HG03280 (cell line): ENCODE results near the gene EEF2K.
"Not testable (repeated sequence)": the region's sequence is repeated elsewhere in the genome, so short reads cannot be mapped to it uniquely, and the experiment has no call there.

Experiments used
- ATAC-seq: cut with Tn5 transposase; IDR thresholded peaks from one replicate; pipeline ENCODE4 v1.9.1; 2021; ENCODE audit warnings: mild to moderate bottlenecking, moderate library complexity; ENCODE audit not compliant: unreplicated experiment

Gene EEF2K

DNA sequence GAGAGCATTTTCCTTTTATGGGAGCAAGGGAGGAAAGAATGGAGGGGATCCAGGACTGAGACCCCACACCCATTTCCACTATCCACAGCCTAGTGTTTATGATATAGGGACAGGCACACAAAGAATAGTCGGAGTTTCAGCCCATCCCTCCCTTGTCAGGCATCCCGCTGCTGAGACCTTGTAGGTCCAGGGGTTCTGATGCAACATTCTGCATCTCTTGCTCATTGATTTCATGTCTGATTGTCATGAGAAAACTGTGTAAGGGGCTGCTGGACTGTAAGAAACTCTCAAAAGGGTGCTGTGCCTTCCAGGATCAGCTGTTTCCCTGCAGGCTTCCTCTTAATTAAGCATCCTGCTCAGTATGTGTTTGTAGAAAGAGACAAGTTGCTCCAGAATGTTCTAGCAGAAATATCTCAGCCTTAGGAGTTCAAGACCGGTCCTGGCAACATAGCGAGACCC, 85.8 kb downstream of the EEF2K start:
- no peak for ATAC-seq

DNA sequence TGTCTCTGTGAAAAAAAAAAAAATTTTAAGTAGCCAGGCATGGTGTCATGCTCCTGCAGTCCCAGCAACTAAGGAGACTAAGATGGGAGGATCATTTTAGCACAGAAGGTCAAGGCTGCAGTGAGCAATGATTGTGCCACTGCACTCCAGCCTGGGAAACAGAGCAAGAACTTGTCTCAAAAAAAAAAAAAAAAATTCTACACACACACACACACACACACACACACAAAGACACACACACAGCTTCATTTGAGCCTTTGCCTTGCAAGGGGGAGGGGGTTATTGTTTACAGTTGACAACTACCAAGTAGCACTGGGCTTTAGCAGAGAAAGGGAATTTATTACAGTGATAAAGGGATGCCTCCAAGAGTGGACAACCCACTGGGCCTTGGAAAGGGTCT, 86.2 kb downstream of the EEF2K start:
- ATAC-seq, result no peak

DNA sequence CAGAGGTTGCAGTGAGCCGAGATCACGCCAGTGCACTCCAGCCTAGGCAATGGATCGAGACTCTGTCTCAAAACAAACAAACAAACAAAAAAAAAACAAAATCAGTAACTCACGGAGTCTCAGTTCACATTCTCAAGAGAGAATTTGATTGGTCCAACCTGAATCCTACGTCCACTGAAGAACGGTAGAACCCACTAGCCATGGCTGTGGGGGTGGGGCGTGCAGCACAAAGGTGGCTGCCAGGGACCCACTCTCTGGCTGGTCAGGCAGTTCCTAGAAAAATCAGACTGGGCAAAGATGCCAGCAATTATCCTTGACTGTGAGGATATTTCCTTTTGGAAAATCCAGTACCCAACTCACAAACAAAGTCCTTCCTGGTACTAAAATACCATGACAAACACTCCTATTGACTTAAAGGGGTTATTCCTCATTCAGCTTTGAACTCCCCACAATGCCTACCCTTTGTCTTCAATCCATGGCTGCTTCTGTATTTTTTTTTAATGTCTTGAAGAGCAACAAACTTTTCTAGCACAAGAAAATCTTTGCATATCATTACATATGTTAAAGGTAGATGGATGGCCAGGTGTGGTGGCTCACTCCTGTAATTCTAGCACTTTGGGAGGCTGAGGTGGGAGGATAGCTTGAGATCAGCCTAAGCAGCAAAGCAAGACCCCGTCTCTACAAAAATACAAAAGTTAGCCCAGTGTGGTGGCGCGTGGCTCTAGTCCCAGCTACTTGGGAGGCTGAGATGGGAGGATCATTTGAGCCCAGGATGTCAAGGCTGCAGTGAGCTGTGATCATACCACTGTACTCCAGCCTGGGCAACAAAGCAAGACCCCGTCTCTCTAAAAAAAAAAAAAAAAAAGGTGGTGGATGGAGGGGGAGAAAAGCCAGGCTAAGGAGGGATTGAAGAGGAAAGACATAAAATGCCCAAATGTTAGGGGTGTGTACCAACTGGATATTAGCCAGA, 87.3 kb downstream of the EEF2K start:
- ATAC-seq, result no peak

DNA sequence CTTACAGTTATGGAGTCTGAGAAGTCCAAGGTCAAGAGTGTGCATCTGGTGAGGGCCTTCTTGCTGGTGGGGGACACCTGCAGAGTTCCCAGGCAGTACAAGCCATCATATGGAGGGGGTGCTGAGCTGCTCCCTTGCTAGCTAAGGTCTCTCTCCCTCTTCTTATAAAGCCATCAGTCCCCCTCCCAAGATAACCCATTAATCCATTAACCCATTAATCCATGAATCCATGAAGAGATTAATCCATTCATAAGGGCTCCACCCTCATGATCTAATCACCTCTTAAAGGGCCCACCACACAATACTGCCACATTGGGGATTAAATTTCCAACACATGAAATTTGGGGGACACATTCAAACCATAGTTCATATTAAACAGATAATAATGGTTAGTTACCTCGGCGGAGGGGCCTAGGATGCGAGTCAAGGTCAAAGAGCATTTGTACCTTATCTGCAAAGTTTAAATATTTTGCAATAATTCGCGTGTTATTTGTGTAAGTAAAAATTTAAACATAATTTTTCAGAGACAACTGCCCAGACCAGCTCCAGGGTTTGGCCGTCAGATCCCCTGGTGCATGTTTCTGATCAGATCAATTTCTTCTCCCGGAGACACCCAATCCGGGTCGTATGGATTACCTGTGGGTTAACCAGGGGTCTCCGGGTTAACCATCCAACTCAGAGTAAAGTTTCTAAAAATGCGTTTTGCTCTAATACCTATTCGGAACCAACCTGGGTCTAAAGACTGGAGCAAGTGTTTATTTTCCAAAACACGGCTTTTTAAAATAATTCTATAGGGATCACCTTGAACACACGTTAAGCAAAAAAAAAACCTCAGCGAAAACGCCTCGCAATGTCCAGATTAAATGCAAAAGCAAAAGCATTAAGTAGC, 90.4 kb downstream of the EEF2K start:
- no peak for ATAC-seq

DNA sequence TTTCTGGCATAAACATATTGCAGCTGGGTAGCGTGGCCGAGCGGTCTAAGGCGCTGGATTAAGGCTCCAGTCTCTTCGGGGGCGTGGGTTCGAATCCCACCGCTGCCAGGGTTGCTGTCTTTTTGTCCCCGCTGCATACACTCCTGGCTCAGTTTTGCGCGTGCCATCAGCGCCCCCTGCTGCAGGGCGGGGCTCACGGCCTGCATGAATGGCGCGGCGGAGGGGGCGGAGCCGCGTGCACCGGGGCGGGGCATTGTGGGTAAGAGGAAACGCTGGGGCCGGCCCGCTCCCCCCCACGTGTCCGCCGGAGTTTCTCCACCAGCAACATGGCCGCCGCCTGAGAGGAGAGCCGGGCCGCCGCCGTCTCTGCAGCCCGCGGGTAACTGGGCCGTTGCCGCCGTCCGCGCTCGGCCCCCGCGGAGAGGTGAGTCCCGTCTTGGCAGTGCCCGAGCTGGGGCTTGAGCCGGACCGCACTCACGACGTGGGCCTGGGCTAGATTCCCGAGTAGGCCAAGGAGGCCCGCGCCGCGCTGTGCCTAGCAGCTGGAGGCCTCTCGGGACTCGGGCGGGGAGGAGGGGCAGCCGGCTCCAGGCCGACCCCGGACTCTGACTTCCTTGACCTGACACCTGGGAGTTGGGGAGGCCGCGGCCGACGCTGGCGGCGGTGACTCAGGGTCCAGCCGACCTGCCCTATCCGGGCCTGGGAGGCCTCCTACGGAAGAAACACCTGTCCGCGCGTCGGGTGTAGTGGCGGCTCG, 91.2 kb downstream of the EEF2K start, which contains the start of gene POLR3E:
Gene POLR3E (plus strand): TSS at position 296 of the 757 bp plus-strand sequence. CDS start 5,560 bp downstream, outside the sequence.
- peak; percentile 87 for ATAC-seq

DNA sequence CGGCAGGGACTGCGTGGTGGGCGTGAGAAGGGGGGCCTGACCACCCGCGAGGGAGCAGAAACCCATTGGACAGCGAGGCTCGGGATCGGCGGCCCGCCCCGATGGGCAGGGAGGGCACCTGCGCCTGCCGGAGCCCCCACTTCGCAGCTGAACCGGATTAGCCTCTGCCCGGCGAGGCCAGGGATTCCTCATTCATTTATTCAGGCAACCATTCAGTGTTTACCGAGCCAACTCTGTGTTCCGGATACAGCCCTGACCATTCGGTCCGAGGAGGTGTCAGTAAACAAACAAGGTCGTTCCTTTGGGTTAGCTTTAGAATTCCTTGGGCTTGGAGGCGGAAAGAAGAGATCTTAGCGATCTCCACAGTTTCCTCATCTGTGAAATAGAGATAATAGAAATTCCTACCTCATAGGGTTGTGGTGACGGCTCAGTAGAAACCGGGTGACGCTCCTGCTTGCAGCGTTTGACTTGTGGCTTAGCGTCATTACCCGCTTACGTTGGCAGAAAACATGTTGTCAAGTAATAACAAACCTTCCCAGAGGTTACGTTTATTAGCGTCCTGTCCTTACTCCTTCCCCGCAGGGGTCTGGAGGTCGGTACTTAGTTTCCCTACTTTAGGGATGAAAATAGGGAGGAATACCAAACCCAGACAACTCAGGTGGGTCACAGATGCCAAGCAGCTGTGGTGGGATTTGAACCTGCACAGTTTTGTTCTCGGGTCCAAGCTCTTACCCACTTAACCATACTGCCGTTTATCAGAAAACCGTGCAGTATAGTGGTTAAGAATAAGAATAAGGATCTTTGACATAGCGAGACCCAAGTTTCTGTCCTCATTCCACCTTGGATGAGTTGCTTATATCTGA, 92.0 kb downstream of the EEF2K start:
- peak; percentile 37 for ATAC-seq

DNA sequence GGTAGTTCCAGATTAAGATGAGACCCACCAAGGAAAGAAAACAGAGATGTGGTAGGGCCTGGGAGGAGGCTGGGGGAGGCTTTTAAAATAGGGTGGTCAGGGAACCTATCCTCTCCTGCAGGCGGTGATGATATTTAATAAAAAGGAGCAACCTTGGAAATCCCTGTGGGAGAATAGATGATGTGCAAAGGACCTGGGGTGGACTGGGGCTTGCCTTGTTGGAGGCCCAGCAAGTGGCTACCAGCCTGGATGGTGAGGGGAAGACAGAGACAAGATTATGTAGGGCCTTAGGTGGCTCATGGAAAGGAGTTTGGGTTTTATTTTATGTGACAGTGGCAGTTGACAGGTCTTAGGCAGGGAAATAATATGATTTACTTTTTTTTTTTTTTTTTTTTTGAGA, 93.0 kb downstream of the EEF2K start:
- no peak for ATAC-seq

DNA sequence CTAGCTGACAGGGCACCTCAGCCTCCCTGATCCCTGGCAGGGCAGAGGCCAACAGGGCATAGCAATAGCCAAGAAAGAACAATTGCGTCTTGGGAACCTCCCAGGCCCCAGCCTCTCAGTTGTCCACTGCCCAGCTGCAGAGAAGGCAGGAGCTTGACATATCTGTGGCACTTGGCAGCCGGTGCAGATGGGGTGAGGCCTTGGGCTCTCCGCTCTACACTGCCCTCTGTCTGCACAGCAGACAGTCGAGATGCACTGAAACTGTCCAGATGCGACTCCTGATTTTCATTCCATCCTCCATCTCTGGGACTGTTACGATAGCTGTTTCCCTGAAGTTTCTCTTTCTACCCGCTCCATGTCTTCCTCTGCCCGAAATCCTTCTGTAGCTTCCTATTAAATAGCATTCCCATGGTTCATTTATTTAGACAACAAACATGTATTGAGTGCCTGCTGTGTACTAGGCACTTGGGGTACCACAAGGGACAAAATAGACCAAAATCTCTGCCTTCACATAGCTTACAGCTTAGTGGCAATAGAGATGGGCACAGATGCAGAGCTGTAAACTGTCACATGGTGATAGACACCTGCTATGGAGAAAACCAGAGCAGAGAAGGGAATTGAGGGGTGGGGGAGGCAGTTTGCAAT, 94.5 kb downstream of the EEF2K start:
- no peak for ATAC-seq

DNA sequence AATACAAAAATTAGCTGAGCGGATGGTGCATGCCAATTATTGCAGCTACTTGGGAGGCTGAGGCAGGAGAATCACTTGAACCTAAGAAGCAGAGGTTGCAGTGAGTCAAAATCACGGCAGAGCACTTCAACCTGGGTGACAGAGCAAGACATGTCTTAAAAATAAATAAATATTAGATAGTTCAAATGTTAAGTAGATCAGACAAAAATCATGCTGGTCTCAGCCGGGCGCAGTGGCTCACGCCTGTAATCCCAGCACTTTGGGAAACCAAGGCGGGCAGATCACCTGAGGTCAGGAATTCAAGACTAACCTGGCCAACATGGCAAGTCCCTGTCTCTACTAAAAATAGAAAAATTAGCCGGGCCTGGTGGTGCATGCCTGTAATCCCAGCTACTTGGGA, 95.3 kb downstream of the EEF2K start:
- ATAC-seq, result not testable (repeated sequence)

DNA sequence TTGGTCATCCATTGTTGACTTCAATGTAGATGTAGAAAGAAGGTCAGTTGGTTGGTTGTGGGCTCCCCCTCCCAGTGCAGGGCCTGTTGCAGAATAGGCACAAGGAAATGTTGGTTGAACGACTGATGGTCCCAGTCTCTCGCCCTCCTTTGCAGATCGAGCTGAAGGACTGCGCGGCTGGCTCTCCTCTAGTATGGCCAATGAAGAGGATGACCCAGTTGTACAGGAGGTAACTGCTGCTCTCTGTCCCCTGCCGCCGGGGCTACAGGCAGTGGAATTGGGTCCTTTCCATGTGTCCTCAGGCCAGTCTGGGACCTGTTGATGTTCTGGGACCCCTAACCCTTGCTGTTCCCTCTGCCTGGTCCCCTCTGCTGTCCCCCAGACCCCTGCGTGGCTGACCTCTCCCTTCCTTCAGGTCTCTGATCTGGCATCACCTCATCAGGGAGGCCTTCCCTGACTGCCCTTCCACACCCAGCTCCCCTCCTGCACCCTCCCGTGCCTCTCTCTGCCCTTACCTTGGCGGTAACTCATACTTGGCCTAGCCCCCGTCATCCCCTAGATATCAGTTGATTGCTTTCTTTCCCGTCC, 96.8 kb downstream of the EEF2K start:
- ATAC-seq, result no peak

DNA sequence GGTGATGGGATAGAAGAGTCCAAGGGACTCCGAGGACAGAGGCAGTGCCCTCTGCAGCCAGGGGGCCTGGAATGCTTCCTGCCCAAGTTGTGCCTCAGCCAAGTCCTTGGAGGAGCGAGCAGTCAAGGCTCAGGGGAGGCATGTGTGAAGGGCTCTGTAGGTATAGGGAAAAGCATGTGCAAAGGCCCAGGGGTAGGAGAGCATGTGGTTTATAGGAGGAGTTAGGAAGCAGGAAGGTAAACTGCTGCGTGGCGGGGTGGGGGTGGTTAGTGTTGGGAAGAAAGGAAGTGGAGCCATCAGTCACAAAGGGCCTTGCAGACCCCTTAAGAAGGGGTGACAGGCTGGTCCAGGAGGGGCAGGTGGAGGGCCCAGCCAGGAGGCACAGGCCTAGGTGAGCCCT, 98.3 kb downstream of the EEF2K start:
- ATAC-seq, result no peak

DNA sequence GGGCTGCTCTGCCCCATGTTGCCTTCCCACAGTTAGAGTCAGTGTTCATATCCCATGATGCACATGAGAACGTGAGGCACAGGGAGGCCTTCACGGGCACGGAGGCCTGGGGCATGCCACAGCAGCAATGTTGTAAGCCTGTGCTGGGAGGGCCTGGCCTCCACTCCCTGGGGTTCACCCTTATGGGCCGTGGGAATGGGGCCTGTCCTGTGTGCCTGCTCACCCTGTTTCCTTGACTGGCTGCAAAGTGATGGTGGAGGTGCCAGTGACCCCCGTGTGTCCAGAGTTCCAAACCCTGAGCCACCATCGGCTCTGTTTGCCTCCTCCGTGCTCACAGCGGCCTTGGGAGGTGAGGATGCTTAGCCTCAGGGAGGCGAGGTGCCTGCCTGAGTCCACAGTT, 100.7 kb downstream of the EEF2K start:
- no peak for ATAC-seq

DNA sequence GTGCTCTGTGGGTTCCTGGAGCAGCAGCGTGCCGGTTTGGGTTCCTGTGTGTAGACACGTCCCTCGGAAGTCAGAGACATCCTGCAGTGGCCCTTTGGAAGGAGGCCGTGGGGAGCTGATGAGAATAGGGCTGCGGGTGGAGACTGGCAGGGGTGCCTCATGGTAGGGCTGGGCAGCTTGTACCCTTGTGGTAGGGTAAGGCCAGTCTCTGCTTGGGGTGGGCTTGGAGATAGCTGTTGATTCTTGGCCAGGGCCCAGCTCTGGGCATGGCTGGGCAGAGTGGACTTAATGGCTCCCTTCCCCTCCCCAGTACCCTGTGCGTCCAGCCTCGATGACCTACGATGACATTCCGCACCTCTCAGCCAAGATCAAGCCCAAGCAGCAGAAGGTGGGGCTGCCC, 101.8 kb downstream of the EEF2K start:
- no peak for ATAC-seq

DNA sequence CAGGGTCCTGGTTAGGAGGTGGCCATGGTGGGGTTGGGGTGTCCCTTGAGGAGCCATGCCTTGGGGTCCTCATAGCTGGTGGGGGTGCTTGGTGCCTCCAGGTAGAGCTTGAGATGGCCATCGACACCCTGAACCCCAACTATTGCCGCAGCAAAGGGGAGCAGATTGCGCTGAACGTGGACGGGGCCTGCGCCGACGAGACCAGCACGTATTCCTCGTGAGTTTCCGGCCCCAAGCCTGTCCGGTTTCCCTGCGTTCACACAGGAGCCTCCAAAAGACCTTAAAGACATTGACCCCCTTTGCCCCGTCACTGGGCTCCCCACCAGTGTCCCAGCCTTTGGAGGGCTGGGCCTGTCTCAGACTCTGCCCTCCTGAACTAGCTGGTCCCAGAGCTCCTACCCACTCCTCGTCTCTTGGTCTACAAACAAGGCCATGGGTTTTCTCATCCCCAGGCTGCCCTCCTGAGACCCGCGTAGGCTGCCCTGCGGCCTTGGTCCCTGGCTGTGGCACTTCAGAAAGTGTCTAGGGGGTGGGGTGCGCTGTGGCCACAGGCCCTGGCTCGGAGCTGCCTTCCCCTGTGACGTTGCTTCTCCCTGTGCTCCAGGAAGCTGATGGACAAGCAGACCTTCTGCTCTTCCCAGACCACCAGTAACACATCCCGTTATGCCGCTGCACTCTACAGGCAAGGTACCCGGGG, 102.9 kb downstream of the EEF2K start:
- no peak for ATAC-seq

DNA sequence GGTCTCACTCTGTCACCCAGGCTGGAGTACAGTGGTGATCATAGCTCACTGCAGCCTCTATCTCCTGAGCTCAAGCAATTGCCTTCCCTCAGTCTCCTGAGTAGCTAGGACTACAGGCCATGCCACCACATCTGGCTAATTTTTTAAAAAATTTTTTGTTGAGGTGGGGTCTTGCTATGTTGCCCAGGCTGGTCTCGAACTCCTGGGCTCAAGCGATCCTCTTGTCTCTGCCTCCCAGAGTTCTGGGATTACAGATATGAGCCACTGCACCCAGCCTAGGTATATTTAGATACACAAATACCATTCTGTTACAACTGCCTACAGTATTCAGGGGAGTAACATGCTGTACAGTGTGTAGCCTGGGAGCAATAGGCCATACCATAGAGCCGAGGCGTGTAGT, 105.4 kb downstream of the EEF2K start:
- ATAC-seq, result no peak

DNA sequence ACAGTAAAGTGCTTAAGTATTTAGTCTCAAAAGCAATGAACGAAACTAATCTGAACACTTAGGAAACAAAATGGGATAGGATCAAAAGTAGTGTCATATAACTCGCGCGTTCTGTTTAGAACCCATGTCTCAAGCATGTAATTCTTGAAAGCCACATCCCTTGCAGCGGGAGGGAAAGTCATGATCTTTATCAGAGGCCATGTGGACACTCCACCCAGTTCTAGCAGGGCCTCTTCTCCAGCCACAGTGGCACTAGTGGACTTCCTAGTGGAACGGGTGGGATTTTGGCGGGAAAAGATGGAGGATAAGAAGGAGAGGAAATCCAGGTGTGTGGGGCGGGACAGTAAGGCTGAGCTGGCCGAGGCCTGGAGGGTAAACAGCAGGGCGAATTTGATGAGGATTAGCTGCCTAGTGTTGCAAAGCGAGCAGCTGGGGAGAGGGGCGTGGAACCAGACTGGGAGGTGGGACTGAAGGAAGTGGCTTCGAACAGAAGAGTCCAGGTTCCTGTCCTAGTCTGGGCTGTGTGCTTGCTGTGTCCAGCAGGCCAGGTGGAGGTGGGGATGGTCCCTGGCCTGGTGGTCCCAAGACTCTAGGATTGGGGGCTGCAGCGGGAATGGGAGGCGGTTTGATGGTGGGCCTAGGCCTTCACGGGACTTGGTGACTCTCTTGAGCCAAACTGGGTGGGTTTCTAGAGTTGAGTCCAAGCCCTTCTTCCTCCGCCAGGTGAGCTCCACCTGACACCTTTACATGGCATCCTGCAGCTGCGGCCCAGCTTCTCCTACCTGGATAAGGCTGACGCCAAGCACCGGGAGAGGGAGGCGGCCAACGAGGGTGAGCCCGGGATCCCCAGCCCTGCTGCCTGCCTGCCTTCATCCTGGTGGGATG, 107.1 kb downstream of the EEF2K start:
- no peak for ATAC-seq

DNA sequence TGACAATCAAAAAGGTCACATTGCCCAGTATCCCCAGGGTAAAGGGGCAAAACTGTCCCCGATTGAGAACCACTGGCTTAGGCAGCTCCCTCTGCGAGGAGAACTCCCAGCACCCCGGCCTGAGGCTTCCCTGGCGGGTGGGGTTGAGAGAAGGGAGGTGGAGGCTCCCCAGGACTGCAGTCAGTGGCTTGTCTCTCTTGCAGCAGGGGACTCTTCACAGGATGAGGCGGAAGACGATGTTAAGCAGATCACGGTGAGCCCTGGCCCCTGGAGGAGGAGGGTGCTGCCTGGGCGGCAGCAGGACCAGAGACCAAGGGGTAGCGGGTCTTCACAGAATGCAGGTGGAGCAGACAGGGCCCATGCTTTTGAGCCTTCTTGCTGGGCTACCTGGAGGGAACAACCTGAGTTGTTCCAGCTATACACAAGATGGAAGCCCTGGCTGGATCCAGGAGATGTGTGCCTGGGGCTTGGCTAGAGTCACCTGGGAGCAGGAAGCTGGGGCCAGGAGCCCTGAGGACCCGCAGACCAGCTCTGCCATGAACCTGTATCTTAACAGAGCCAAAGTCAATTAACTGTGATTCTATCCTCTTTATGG, 107.9 kb downstream of the EEF2K start:
- ATAC-seq, result no peak
